BLaER1 (cell line): ENCODE measurements around the gene RAMP3.
"Not testable (repeated sequence)": the region's sequence is repeated elsewhere in the genome, so short reads cannot be mapped to it uniquely, and the experiment has no call there.

ENCODE experiments used
- H3K27ac ChIP-seq: shearing (Covaris generic); formaldehyde crosslinking; 2 replicates; pipeline ENCODE4 v1.8.1; 2022
- H3K27me3 ChIP-seq: shearing (Covaris generic); formaldehyde crosslinking; 2 replicates; pipeline ENCODE4 v1.8.1; 2022
- H3K36me3 ChIP-seq: shearing (Covaris generic); formaldehyde crosslinking; 2 replicates; pipeline ENCODE4 v1.8.1; 2022
- H3K4me1 ChIP-seq: shearing (Covaris generic); formaldehyde crosslinking; 2 replicates; pipeline ENCODE4 v1.8.1; 2022
- H3K4me2 ChIP-seq: shearing (Covaris generic); formaldehyde crosslinking; 2 replicates; pipeline ENCODE4 v1.8.1; 2022
- H3K4me3 ChIP-seq: shearing (Covaris generic); formaldehyde crosslinking; 2 replicates; pipeline ENCODE4 v1.8.1; 2022
- H3K9ac ChIP-seq: shearing (Covaris generic); formaldehyde crosslinking; 2 replicates; pipeline ENCODE4 v1.8.1; 2022
- H3K9me3 ChIP-seq: shearing (Covaris generic); formaldehyde crosslinking; 2 replicates; pipeline ENCODE4 v1.8.1; 2022
- H4K20me1 ChIP-seq: shearing (Covaris generic); formaldehyde crosslinking; 2 replicates; pipeline ENCODE4 v1.8.1; 2022
- Cebpa-rat ChIP-seq: shearing (Covaris generic); IDR thresholded peaks from 2 replicates; pipeline ENCODE4 v1.8.1; 2022

Gene RAMP3

GRCh38 chr7:45162943-45163691 is 5.5 kb downstream of the RAMP3 start:
- Histone ChIP-seq H3K36me3 (no peaks in the 10 kb centered on the region), H3K27ac (no peak overlapping the region), H3K4me2 (no peak overlapping the region), H4K20me1 (no peaks in the 10 kb centered on the region), H3K9ac (no peak overlapping the region), H3K4me1 (peaks cover 25% of the 10 kb centered on the region), H3K4me3 (no peak overlapping the region), H3K27me3 (peaks cover 13% of the 10 kb centered on the region), H3K9me3 (peaks cover 28% of the 10 kb centered on the region)
- TF ChIP-seq Cebpa-rat = no peak

- H3K9ac ChIP-seq = no peak overlapping the region
- H4K20me1 ChIP-seq = no peaks in the 10 kb centered on the region
- H3K36me3 ChIP-seq = no peaks in the 10 kb centered on the region
- no peak overlapping the region for H3K4me3 ChIP-seq
- H3K4me1 ChIP-seq = peaks cover 25% of the 10 kb centered on the region
- no peak overlapping the region for H3K27ac ChIP-seq
- H3K27me3 ChIP-seq = peaks cover 8% of the 10 kb centered on the region
- H3K4me2 ChIP-seq = no peak overlapping the region
- peaks cover 28% of the 10 kb centered on the region for H3K9me3 ChIP-seq
- no peak for TF ChIP-seq Cebpa-rat
Observed at GRCh38 chr7:45163692-45164052, 6.1 kb downstream of the RAMP3 start.

GRCh38 chr7:45164271-45164670 is 6.7 kb downstream of the RAMP3 start:
- H3K9me3 ChIP-seq = peaks cover 25% of the 10 kb centered on the region
- H3K36me3 ChIP-seq, H3K9ac ChIP-seq, H4K20me1 ChIP-seq, H3K4me3 ChIP-seq, H3K4me2 ChIP-seq, H3K27me3 ChIP-seq, H3K27ac ChIP-seq: not testable (repeated sequence)
- peaks cover 25% of the 10 kb centered on the region for H3K4me1 ChIP-seq

- Histone ChIP-seq H3K4me3 (no peak overlapping the region), H3K9ac (no peak overlapping the region), H3K27ac (no peak overlapping the region), H3K36me3 (no peaks in the 10 kb centered on the region), H3K4me1 (peaks cover 13% of the 10 kb centered on the region), H3K27me3 (no peaks in the 10 kb centered on the region), H3K9me3 (peaks cover 22% of the 10 kb centered on the region), H4K20me1 (no peaks in the 10 kb centered on the region), H3K4me2 (no peak overlapping the region)
- TF ChIP-seq Cebpa-rat = no peak
Observed at GRCh38 chr7:45165857-45166256, 8.3 kb downstream of the RAMP3 start.

- TF ChIP-seq Cebpa-rat = no peak
- no peak overlapping the region for H3K4me3 ChIP-seq
- no peak overlapping the region for H3K27ac ChIP-seq
- H3K4me1 ChIP-seq = no peaks in the 10 kb centered on the region
- H3K27me3 ChIP-seq = no peaks in the 10 kb centered on the region
- no peak overlapping the region for H3K9ac ChIP-seq
- H4K20me1 ChIP-seq = no peaks in the 10 kb centered on the region
- H3K9me3 ChIP-seq = no peaks in the 10 kb centered on the region
- H3K4me2 ChIP-seq = no peak overlapping the region
- no peaks in the 10 kb centered on the region for H3K36me3 ChIP-seq
Observed at GRCh38 chr7:45171946-45172345, 14.4 kb downstream of the RAMP3 start.

GRCh38 chr7:45173596-45174327 is 16.2 kb downstream of the RAMP3 start:
- Histone ChIP-seq H3K4me3 (no peak overlapping the region), H3K4me1 (no peaks in the 10 kb centered on the region), H3K27me3 (no peaks in the 10 kb centered on the region), H3K4me2 (no peak overlapping the region), H3K9ac (no peak overlapping the region), H4K20me1 (no peaks in the 10 kb centered on the region), H3K9me3 (no peaks in the 10 kb centered on the region), H3K27ac (no peak overlapping the region), H3K36me3 (no peaks in the 10 kb centered on the region)
- TF ChIP-seq Cebpa-rat = no peak

GRCh38 chr7:45174328-45174610 is 16.7 kb downstream of the RAMP3 start:
- Histone ChIP-seq H3K4me1 (no peaks in the 10 kb centered on the region), H3K36me3 (no peaks in the 10 kb centered on the region), H3K9ac (no peak overlapping the region), H3K4me2 (no peak overlapping the region), H4K20me1 (no peaks in the 10 kb centered on the region), H3K4me3 (no peak overlapping the region), H3K27ac (no peak overlapping the region), H3K9me3 (no peaks in the 10 kb centered on the region), H3K27me3 (no peaks in the 10 kb centered on the region)
- TF ChIP-seq Cebpa-rat = no peak

GRCh38 chr7:45174966-45175765 is 17.6 kb downstream of the RAMP3 start:
- Histone ChIP-seq H3K9ac (no peak overlapping the region), H3K4me1 (no peaks in the 10 kb centered on the region), H3K4me3 (no peak overlapping the region), H3K4me2 (no peak overlapping the region), H4K20me1 (no peaks in the 10 kb centered on the region), H3K27ac (no peak overlapping the region), H3K9me3 (no peaks in the 10 kb centered on the region), H3K36me3 (no peaks in the 10 kb centered on the region), H3K27me3 (no peaks in the 10 kb centered on the region)
- TF ChIP-seq Cebpa-rat = no peak

GRCh38 chr7:45176091-45176490 is 18.5 kb downstream of the RAMP3 start:
- Histone ChIP-seq H3K36me3 (no peaks in the 10 kb centered on the region), H4K20me1 (no peaks in the 10 kb centered on the region), H3K27ac (no peak overlapping the region), H3K27me3 (no peaks in the 10 kb centered on the region), H3K4me1 (no peaks in the 10 kb centered on the region), H3K4me2 (no peak overlapping the region), H3K4me3 (no peak overlapping the region), H3K9ac (no peak overlapping the region), H3K9me3 (no peaks in the 10 kb centered on the region)
- no peak for TF ChIP-seq Cebpa-rat
